Stimulated activated CD4-positive, alpha-beta T cell treated with anti-CD3 and anti-CD28 coated beads, Interleukin-2, amount 100 ng/mL, for 4 hours (primary cell): ENCODE data around the gene LILRA6.
"Not testable (repeated sequence)": the region's sequence is repeated elsewhere in the genome, so short reads cannot be mapped to it uniquely, and the experiment has no call there.

Source experiments
- DNase-seq: peaks from one replicate; pipeline ENCODE4 v3.0.0-alpha.2; 2020; ENCODE audit warnings: low read depth

The LILRA6 gene

GRCh38 chr19:54262470-54262869, 19.9 kb upstream of the LILRA6 start:
- DNase-seq, result no peak

DNA sequence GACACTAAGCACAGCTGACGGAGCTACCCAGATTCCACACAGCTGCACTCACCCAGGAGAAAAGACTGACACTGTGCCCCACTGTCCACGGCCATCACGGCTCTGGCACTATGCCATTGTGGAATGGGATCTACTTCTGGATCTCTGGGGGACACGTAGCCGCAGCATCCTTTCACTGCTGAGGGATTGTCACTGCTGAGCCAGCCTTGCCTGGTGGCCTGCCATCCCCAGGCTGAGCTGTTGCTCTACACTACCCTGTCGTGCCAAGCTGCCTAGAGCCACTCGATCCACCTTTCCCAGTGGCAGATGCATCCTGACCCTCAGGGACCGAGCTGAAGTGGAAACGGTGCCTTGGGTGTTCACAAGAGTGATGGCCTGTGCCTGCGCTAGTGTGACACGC, 19.5 kb upstream of the LILRA6 start:
- DNase-seq, result no peak

DNA sequence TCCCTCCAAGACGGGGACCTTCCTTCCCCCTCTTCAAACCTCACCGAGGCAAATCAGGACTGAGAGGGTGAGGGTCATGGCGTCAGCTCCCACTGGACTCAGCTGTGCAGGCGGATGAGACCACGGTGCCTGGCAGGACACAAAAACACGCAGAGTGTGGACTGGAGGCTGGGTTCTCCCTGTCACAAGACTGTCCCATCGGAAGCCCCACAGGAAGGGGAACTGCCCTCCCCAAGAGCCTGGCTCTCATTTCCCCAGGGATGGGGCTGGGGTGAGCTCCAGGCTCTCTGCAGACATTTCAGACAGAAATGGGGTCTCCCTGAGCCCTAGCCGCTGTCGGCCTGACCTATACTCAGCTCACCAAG, 14.5 kb upstream of the LILRA6 start, which contains the start of gene LILRB5:
LILRB5 (minus strand) TSS at position 158 of the 365 bp plus-strand sequence; CDS start at position 78, 80 bp downstream.
- no peak for DNase-seq

- DNase-seq, result no peak
Measured at GRCh38 chr19:54256250-54257115, 13.9 kb upstream of the LILRA6 start.

GRCh38 chr19:54255105-54255775, 12.7 kb upstream of the LILRA6 start:
- no peak for DNase-seq

GRCh38 chr19:54254195-54254906, 11.8 kb upstream of the LILRA6 start:
- DNase-seq, result no peak

DNA sequence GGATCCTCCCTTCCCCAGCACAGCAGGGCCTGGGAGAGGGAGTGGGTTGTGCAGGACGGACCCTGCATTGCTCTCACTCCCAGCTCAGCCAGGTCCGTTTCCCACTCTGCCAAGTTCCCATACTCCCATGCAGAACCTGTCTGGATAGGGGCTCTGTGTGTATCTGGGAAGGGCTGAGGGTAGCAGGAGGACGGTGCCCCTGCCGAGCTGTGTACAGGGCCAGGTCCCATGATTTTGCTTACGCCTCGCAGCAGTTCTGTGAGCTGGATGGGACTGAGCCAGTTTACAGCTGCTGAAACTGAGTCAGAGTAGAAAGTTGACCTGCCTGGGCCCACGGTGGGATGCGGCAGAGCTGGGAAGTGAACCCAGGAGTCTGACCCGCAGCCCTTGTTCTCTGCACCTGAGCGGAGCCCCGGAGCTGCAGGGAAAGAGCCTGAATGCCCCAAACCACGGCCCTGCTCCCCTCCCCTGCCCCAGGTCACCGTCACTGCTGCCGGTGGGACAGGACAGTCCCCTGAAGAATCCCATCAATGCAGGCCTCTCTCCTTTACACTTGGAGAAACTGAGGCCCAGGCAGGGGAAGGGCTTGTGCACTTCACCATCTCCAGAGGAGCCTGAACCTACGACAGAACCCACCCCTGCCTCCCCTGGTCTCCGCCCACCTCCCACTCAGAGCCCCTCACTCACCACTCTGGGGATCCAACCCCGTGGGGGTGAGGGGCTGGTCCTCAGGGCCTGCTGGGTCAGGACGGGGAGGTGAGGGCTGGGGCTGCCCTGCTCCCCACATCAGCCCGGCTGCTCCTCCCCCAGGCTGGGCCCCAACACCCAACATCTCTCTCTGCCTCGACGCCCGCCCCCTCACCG, 11.0 kb upstream of the LILRA6 start:
- DNase-seq, result no peak

DNA sequence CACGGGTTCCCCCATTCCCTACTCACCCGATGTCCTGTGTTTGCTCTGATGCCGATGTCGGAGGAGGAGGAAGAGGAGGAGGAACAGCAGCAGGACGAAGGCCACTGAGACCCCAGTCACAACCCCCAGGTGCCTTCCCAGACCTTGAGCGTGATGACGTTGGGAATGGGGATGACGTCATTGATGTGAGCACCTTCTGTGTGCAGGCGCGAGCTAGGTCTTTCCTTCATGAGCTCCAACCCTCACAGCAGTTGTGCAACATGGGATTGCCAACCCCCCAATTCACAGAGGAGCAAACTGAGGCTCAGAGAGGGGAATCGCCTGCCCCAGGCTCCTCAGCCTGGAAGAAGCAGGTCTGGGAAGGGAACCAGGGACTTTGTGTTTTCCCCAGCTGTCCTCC, 10.3 kb upstream of the LILRA6 start:
- DNase-seq, result no peak

DNA sequence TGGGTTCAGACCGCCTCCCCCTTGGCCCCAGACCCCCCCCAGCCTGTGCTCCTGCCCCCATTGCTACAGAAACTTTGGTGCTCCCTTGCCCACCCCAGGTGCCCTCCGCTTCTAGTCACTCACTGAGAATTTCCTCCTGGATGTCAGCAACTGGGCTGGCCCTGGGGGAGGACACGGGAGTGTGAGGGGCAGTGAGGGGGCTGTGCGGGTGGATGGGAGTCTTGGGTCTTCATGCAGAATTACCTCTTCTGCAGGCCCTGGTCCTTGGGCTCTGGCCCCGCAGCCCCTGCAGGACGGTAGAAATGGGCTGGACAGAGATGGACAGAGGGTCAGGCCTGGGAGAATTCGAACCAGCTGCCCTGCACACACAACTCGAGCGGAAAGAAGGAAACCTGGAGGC, 9.7 kb upstream of the LILRA6 start:
- no peak for DNase-seq

GRCh38 chr19:54248016-54248601, 5.5 kb upstream of the LILRA6 start:
- no peak for DNase-seq

GRCh38 chr19:54247106-54247930, 4.7 kb upstream of the LILRA6 start:
- DNase-seq, result no peak

DNA sequence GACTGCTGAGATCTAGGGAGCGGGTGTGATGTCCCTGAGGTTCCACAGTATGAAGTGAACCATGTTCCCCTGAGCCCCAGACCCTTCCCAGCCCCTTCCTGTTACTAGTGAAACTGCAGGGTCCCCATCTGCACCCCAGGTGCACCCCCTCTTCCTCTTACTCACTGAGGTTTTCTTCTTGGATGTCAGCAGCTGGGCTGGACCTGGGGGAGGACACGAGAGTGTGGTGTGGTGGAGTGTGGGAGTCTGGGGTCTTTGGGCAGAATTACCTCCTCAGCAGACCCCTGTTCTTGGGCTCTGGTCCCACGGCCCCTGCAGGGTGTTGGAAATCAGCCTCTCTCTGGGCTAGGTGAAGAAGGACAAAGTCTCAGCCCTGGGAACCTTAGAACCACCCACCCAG, 3.3 kb upstream of the LILRA6 start:
- DNase-seq, result no peak

- not testable (repeated sequence) for DNase-seq
Measured at GRCh38 chr19:54243809-54244208, 1.2 kb upstream of the LILRA6 start.

- DNase-seq, result not testable (repeated sequence)
Measured at GRCh38 chr19:54242234-54242633, 356 bp downstream of the LILRA6 start.

GRCh38 chr19:54240372-54241336, 1.9 kb downstream of the LILRA6 start:
- not testable (repeated sequence) for DNase-seq

- not testable (repeated sequence) for DNase-seq
Measured at GRCh38 chr19:54239491-54240371, 2.9 kb downstream of the LILRA6 start.

DNA sequence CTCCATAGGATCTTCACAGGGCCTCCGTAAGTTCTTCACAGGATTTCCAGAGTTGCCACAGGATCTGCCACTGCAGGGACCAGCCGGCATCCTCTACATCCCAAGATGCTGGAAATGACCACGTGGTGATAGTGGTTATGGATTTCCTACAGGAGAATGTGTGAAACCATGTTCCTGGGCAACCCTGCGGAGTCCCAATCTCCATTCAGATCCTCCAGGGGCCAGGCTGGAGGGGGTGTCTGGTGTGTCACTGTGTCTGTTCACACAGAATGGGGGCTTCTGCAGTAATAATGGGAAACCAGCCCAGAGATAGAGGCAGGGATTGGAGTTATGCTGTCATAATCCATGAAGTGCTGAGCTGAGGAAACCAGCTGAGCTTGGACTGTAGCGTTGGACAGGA, 8.6 kb downstream of the LILRA6 start:
- no peak for DNase-seq
